NCI-H748 treated with DMSO at 0.1 percent for 48 hours (cell line): Measurements from ENCODE around the gene POU3F3.
A peak's percentile ranks its signal among the peaks of the same experiment; 100 is the strongest.

ENCODE experiments used
- DNase-seq: peaks from one replicate; lab custom pipeline; 2025; lab: John Stamatoyannopoulos, UW

The POU3F3 gene

DNA sequence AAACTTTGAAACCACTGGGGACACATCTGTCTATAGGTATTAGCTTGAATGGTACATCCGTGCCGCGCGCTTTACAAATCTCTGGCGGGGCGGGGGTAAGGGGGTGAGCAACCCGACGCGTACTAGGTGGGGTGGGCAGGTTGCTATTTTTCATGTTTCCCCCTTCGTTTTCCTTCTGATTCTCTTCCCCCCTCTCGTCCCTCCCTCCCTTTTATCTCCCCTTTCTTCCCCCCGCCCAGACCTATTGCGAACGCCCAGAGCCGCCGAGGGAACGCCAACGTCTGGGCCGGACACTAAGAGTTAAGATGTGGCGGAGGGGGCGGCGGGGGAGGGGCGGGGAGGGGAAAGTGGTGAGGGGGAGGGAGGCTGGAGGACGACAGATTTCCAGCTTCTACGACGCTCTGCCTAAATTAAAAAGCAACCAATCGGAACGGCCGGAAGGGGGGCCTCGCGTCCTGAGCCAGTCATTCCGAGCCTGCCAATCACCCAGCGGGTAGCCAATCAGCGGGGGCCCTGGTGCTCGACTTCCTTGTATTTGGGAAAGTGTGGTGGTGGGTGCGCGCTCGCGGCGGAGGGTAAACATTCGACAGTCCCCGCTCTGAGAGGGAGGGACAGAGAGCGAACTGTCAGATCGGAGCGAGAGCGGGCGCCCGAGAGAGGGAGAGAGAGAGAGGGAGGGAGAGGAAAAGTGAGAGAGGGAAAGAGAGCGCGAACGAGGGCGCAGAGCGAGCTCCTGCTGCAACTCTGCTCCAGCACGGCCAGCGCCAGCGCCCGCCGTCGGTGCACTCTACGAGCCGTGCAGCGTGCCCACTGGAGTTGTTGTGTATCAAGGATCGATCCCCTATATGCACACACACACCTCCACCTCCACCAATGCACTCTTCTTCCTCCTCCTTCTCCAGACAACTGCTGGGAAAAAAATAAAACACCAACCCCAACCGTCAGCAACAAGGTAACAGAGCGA is at the start of gene POU3F3:
Gene POU3F3 (plus strand): TSS at position 582 of the 964 bp plus-strand sequence. CDS start 1,396 bp downstream, outside the sequence.
- DNase-seq = peak; percentile 87

DNA sequence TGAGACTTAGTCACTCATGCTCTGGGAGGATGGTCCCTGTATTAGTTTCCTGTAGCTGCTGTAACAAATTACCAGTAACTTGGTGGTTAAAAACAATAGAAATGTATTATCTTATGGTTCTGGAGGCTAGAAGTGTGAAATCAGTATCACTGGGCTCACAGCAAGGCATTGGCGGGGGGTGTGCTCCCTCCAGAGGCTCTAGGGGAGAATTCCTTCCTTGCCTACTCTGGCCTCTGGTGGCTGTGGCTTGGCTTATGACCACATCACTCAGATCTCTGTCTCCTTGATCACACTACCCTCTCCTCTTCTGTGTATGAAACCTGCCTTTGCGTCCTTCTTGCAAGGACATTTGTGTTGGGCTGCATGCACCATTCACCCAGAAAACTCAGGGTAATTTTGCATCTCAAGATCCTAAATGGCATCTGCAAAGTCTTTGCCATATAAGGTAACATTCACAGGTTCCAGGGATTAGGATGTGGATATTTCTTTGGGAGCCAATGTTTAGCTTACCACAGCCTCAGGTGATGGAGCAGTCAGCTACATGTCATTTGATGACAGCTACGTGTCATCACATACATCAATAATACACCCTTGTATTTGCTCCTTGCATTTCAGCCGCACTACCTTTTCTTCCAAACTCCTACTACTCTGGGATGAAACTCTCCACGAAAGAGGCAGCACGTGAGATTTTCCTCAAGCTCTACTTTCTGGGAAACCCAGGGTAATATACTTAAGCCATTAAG is 49.6 kb upstream of the POU3F3 start:
- no peak for DNase-seq

DNA sequence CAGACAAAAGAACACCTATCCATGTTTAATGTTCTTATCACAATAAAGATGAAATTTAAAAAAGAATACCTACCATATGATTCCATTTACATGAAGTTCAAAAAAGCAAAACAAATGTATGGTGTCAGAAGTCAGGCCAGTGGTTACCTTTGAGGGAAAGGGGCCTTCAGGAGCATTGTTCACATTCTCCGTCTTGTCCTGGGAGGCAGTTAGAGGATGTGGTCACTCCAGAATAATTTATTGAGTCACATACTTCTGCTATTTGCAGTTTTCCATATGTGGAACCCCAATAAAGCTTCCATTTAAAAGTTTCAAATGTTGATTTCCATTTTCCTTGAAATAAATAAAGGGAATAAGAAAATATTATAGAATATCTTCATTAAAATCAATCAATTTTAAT is 41.6 kb upstream of the POU3F3 start:
- DNase-seq = no peak

DNA sequence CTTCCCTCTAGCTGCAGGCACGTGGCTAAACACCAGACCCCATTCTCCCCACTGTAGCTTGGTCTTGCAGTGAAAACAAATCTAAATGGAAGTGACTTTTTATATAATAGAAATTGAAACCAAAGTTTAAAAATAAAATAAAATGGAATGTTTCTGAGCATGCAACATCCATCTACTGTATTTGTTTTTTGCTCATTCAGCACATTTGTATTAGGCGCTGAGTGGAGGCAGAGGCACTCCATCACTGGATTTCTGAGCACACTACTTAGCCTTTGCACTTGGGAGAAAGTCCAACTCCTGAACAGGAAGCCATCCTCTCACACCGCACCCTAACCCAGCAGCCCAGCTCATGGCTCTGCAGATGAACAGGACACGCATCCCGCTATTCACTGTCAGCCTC is 37.8 kb upstream of the POU3F3 start:
- DNase-seq = no peak

DNA sequence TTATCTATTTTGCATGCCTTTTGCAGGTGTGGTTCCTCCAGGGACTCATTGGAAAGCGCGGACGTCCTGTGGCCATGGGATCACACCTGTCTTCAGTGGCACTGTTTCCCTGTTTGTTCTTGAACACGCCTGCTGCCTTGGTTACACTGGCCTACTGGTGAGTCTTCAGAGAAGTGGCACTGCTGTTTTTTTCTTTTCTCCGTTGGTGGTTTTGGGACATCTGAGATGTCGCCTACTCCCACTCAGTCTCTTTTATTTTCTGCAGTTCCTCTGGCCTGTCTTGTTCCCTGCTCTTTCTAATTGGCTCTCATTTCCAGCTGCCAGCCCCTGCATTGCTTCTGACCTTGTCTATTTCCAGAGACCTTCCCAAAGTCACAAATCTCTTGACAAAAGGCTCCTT is 35.7 kb upstream of the POU3F3 start:
- DNase-seq = no peak

DNA sequence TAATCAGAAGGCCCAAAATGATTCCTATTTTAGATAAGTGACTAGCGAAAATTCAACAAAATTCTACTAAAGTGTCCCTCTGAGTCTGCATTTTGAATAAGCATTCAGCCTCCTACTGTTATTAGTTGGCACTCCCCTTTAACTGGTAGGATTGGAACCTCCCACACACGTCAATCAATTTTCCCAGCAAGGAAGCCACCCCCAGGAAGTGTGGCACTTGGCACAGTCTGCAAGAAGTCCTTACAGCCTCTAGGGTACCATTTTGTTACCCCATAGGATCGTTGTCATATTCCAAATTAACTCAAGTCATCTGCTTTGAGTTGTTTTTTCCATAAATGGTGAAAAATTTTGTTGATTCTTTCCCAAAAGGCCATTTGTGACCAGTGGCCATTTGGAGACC is 33.8 kb upstream of the POU3F3 start:
- DNase-seq = no peak

DNA sequence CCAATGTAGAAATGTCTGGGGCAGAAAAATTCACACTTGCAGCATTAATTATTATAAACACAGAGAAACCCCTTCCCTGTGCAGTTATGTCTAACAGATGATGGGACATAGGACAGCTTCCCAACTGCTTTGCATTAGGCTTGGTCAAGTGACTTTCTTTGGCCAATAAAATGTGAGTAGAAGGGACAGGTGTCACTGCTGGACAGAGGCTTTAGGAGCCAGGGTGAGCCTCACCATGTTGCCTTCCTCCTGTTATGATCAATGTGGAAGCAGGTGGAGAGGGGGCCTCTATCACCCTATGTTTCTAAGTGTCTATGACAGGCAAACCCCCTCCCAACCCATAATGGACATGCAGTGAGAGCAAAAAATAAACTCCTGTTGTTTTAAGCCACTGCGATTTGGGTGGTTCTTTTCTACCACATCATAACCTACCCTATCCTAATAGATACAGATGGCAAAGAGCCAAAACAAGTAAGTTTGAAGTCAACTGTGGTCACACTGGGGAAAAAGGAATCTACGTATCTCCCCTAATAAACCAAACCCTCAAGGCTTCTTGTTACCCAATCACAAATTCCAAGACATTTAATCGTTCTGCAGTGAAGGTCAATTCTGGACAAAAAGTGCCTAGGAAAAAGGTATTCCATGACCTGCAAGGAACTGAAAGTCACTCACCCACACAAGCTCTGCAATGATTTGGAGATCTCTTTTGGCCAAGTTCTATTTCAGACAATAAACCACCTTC is 28.6 kb upstream of the POU3F3 start:
- DNase-seq = no peak

DNA sequence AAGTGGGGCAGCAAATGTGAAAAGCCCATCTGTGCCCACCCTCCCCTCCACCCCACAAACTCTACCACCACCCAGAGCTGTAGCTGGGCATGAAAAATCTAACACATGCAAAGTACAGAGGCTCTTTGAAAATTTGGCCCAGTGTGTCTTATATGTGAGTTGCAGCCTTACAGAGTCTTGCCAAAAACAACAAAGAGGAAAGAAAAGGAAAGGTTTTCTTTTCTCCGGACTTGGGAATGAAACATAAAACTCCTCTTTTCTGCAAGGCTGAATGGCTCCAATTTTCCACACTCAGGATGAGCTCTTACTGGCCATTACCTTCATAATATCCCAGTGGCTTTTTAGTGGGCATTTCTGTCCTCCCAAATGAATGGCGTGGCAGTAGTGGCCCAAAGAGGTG is 27.9 kb upstream of the POU3F3 start:
- no peak for DNase-seq

DNA sequence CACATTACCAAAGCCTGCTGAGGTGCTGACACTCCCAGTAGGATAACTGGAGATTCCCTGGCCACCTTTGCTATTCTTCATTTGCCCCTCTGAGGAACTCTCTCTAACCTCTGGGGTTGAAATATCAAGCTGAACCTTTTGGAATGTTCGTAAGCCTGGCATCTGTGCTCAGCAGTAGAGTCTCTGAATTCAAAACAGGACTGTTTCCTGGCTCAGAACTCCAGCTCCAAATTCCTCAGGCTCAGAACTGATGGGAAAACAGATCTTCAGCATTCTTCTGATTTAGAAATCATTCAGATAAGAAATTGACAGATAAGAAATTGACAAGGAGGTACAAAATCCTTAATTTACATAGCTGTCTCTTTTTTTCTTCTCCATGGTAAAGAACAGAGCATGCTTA is 22.2 kb upstream of the POU3F3 start:
- no peak for DNase-seq

DNA sequence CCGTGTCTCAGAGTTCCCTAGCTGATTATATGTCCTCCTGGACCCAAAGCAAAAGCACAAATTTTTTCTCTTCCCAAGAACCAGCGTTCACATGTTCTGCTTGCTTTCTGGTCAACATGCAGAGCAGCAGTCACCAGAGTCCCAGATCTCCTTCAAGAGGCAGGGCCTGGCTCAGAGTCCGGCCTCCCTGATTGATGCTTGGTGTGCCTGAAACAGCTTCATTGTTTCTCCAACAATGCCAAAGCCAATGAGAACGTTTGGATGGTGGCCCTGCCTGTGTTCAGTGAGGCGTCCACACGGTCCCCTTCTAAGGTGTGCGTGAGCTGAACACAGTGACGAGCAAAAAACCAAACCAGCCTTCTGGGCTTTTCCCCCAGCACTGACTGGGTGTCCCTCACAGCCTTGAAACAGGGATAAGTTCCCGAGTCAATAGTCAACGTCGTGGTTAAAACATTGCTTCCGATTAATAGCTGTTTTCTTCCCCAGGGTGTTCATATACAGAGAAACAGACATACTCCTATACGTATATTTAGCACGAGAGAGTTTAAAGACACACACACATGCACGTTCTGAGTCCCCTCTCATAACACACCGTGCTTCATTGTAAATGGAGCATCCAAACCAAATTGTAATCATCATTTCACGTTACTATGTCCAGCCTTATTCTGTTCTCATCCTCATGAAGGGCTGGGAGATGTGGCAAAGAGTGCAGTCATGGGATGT is 19.3 kb upstream of the POU3F3 start:
- no peak for DNase-seq

DNA sequence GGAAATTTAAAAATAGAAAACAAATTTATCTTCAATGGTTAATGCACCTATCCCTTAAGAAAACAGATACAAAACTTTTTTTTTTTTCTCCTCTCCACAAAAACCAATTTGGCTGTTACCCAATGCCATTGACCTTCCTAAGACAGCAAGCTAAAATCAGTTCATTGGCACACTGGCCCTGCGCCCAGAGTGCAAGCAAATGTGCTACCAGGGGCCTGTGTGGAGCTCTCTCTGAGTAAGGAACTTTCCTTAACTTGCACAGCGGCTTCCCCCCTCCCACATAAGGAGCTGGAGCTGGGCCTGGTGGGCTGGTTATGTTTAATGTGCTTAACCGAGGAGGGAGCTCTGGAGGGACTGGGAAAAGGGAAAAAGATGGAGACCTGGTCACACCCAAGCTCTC is 17.6 kb upstream of the POU3F3 start:
- DNase-seq = no peak

DNA sequence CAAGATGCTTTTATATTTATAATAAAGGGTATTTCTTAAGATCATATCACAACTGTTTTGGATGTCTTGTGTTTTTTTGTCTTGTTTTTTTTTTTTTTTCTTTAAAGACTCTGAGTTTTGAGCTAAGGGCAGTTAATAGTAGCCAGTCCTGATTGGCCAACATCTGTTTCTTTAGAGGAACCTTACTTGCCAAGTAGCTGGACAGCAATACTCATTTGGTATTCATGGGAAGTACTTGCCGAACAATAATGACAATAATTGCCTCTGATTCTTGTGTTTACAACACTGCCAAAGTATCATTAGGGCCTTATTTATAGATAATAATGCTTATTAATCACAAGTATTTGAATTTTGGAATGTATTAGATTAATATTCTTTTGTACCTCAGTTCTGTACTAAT is 17.1 kb upstream of the POU3F3 start:
- DNase-seq = no peak

DNA sequence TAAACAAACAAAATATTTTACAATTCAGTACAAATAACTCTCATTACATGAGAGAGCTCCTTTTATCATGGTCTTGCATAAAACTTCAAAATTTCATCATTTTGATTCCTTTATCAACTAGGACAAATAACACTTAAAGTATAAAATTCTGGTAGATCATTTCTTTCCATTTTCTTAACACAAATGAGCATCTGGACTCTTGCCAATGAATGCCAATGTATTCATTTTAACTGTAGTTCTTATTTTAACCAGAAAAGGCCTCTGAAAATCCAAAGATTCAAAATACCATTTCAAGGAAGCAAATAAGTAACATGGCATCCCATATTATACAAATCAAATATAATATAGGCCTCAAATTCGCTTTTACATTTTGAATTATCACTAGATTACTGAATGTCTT is 13.8 kb upstream of the POU3F3 start:
- DNase-seq = no peak

DNA sequence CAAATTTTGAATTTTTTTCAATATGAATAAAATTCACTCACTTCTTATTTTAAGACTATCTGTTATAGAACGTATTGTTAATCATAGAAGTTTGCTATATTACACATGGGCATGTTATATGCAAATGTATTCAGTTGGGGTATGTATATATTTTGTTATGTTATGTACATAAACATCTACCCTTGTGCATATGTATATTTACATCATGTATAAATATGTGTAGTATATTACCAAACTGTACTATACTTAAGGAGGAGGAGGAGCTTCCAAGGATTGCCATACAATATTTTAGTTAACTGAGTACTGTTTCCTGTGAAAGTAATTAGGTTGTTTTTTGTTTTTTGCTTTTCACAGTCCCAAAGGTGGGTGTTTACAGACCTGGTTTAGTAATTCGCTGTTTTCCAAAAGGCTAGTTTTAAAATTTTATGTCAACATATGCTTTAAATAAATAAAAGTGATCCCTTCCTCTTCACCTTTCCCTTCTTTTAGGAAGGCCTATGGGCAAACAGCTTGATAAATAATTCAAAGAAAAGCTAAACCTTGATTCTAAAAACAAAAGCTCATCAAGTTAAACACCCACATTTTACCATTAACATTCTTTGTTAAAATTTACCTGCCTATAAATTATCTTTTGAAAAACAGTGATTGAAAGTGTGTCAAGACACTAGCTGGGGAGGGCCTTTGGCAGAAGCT is 12.9 kb upstream of the POU3F3 start:
- DNase-seq = no peak

DNA sequence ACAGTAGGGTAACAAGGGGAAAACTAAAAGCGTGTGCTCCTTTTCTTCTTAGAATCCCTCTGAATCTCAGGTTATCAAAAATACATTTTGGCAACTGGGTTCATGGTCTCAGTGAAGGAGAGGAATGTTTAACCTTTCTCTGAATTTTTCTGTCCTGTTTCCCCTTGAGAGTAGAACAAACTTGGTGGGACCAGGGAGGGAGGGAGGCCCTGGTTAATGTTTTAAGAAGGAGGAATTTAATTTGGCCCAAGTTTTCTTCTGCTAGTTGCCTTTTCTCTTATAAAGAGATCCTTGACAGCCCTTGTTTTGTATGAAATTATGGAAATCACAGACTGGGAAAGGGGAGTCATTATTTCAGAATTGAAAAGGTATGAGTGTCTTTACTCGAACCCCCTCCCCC is 12.2 kb upstream of the POU3F3 start:
- DNase-seq = no peak

DNA sequence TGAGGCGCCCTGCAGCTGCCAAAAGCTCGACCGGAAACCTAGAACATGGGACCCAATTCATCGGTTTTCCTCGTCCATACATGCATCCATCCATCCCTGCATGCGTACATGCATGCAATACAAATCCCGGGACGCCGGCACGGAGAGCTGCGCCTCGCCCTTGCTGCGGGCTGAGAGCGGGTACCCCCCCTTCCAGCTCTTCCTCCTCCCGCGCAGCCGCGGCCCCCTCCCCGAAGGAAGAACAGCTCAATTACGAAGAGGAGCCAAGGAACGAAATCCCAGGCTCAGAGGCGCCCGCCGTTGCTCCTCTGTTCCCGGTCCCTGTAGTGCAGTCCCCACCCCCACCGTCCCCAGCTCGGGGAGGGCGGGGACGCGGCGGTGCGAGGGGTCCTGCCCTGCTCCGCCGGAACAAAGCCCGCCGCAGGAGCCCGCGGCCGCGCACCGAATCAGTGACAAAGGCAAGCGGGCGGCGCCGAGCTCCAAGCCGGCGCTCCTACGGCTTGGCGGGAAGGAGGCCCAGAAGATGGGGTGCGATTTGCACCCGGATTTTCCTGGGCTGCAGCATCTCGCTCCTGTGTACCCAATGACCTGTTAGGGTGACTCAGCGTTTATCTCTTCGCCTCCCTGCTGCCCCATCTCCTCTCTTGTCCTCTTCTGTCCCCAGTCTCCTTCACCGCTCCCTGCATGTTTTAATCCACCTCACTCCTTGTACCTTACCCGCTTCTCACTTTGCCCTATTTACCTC is 8.9 kb upstream of the POU3F3 start:
- DNase-seq = peak; percentile 45

DNA sequence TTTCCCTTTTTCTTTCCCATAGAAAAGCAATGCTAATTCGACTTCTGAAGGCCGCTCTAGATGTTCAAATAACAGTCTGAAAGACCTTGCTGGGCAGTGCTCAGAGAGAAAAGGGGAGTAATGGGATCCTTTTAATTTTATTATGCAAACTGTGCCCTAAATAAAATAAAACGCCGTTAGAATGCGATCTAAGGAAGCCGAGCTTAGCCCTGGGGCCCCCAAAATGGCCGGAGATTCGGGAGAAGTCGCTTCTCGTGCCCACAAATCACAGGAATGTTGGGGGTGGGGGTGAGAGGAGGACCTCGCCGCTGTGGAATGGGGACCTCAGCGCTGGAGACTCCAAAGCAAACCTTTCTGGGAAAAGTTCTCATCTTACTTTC is 8.4 kb upstream of the POU3F3 start:
- DNase-seq = no peak

DNA sequence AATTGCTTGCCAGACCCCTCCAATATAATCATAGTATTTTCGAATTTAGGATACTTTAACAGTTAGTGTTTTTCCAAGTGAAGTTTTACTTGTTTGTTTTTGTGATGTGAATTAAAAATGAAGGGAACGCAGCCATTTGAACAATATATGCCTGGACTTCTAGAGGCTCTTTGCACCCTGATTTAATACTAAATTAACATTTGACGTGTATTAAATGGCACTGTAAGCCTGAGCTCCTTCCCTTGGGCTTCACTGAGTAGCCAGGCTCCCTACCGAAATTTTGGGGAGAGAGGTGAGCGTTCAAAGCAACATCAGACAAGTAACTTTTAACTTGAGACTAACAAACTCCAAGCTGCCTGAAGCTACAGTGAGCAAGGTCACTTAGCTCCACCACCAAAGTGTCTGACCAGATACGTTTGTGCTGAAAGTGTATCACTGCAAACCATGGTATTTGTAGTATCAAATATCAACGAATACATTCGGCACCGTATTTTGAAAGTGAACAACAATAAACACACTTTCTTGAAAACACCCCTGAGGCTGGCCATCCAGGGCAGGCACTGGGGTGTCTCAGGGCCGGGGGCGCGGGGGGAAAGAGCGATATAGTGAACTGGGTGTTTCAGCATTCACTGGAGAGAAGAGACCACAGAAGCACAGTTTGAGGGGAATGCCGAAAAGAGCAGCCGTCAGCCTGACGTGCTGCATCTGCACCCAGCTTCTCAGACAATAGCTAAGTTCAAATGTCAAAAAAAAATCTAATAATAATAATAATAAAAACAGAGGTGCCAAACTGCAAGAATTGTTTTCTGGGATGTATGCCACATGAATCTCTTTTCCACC is 7.7 kb upstream of the POU3F3 start:
- DNase-seq = no peak

DNA sequence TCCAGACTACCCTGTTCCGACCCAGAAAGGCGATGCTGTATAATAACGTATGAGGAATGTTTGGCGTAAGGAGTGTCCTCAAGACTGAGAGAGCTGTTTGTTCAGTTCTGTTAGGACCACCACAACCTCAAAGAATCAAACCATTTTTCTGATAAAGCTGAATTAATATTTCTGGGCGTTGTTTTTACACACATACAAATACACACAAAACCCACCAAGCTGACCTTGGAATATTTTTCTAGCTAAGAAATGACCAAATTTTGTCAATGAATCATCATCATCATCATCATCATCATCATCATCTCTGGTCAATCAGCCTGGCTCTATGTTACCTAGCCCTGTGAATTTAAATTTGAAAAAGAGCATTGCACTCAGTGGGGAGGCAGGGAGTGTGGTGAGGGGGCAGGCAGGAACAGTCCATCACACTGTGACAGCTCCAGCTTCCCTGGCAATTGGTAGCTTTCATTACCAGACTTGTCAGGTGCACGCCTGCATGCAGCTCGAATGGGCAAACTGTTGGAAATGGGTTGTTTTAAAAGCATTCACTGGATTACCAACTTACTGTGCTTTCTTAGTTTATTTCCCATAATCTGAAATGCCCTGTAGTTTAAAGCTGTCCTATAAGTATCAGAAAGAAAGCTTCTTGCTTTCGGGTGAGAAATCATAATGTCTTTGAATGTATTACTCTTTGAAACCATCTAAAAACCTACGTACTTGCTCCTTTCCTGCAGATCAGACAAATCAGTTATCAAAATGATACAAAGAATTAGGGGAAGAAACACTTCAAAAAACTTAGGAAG is 6.9 kb upstream of the POU3F3 start:
- DNase-seq = no peak
